Posterior cingulate gyrus (tissue), 11 donors: Measurements from ENCODE around the gene SLC35G1.

ENCODE experiments used
- DNase-seq, 10 donors: peaks; one replicate each; pipeline versions ENCODE4 v3.0.0 to v3.0.0-alpha.2; 2020 to 2021; ENCODE audit warnings: mixed read lengths in 3 of 10
- intact Hi-C: fragments of 100-400 bp; cut with DNase I; formaldehyde crosslinking; loops from one replicate; pipeline ENCODE4 v1.15.1; 2023

The SLC35G1 gene

GRCh38 chr10:93875032-93875358, 18.8 kb upstream of the SLC35G1 start:
- intact Hi-C loops = no loop called here
- no peak for DNase-seq

GRCh38 chr10:93876381-93876780, 17.4 kb upstream of the SLC35G1 start:
- no peak for DNase-seq
- intact Hi-C loops = no loop called here

GRCh38 chr10:93879273-93879672, 14.5 kb upstream of the SLC35G1 start:
- no peak for DNase-seq
- intact Hi-C loops = no loop called here

- no peak for DNase-seq
- intact Hi-C loops = no loop called here
These were observed 969 bp downstream of the SLC35G1 start for GRCh38 chr10:93894516-93895378.

GRCh38 chr10:93897070-93897780, 3.4 kb downstream of the SLC35G1 start:
- intact Hi-C loops = no loop called here
- DNase-seq = no peak

GRCh38 chr10:93899109-93899508, 5.3 kb downstream of the SLC35G1 start:
- intact Hi-C loops = no loop called here
- DNase-seq = no peak

GRCh38 chr10:93903051-93903450, 9.3 kb downstream of the SLC35G1 start:
- intact Hi-C loops = no loop called here
- DNase-seq = no peak

- intact Hi-C loops = no loop called here
- no peak for DNase-seq
These were observed 11.1 kb downstream of the SLC35G1 start for GRCh38 chr10:93904901-93905300.

- intact Hi-C loops = no loop called here
- DNase-seq = no peak
These were observed 13.3 kb downstream of the SLC35G1 start for GRCh38 chr10:93907059-93907458.

- intact Hi-C loops = no loop called here
- DNase-seq = no peak
These were observed 18.1 kb downstream of the SLC35G1 start for GRCh38 chr10:93911866-93912265.

GRCh38 chr10:93912444-93912843, 18.7 kb downstream of the SLC35G1 start:
- intact Hi-C loops = no loop called here
- no peak for DNase-seq

GRCh38 chr10:93913706-93914105, 19.9 kb downstream of the SLC35G1 start:
- DNase-seq = no peak
- intact Hi-C loops = no loop called here

- no peak for DNase-seq
- intact Hi-C loops = no loop called here
These were observed 21.8 kb downstream of the SLC35G1 start for GRCh38 chr10:93915598-93915997.

GRCh38 chr10:93916257-93917063, 22.7 kb downstream of the SLC35G1 start:
- intact Hi-C loops = loop anchor here (2.0 kb wide), 1 partner anchor 404 kb away; no protein-coding TSS in a partner anchor

GRCh38 chr10:93917064-93917391, 23.2 kb downstream of the SLC35G1 start:
- intact Hi-C loops = loop anchor here (2.0 kb wide), 1 partner anchor 404 kb away; no protein-coding TSS in a partner anchor
- DNase-seq = no peak

More at GRCh38 chr10:93916257-93917063, 22.7 kb downstream of the SLC35G1 start:
- DNase-seq = no peak

- intact Hi-C loops = loop anchor here (2.0 kb wide), 1 partner anchor 403 kb away; no protein-coding TSS in a partner anchor
- no peak for DNase-seq
These were observed 24.0 kb downstream of the SLC35G1 start for GRCh38 chr10:93917821-93918220.

GRCh38 chr10:93921338-93921737, 27.6 kb downstream of the SLC35G1 start:
- intact Hi-C loops = no loop called here
- DNase-seq = no peak

GRCh38 chr10:93926613-93927012, 32.8 kb downstream of the SLC35G1 start:
- DNase-seq = no peak
- intact Hi-C loops = no loop called here

- DNase-seq = no peak
- intact Hi-C loops = no loop called here
These were observed 44.4 kb downstream of the SLC35G1 start for GRCh38 chr10:93938140-93938539.

- no peak for DNase-seq
- intact Hi-C loops = no loop called here
These were observed 47.1 kb downstream of the SLC35G1 start for GRCh38 chr10:93940881-93941280.

GRCh38 chr10:93941606-93942005, 47.8 kb downstream of the SLC35G1 start:
- DNase-seq = no peak

More at GRCh38 chr10:93941606-93942005, 47.8 kb downstream of the SLC35G1 start:
- intact Hi-C loops = no loop called here
